ENCODE results near the gene LYRM1. TPM values are rescaled to one million over a fixed set of nuclear protein-coding genes. Genes with fewer than 3 reads are reported as not detected.
"Not testable (repeated sequence)": the region's sequence is repeated elsewhere in the genome, so short reads cannot be mapped to it uniquely, and the experiment has no call there.

Gene LYRM1
- total RNA-seq, 1 donor from 2014 or later: 30.5 TPM

DNA sequence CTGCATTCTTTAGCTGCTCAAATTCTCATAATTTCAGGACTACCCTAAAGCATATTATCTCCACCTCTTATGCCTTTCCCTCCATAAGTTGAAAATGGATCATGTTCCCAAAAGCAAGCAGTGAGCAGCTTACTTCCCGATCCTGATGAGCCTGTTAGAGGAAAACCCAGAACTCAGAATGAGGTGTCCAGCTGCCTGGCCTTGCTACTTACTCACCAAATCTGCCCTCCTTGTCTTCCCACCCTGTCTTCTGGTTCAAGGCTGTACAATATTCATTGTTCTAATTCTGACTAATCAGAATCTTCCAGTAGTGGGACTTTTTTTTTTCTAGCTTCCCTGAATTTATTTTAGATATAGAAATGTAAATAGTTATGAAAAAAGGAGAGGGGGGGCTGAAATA, 10.8 kb downstream of the LYRM1 start:
- Mint-ChIP-seq H3K36me3 (ENCODE audit: low read depth) (peaks cover 30% of the 10 kb centered on the region), H3K9me3 (no peaks in the 10 kb centered on the region), H3K27me3 (ENCODE audit: low read depth) (no peaks in the 10 kb centered on the region), H3K27ac (peak overlapping the region; percentile 95), H3K4me1 (ENCODE audit: low read depth) (peaks cover 53% of the 10 kb centered on the region), H3K4me3 (ENCODE audit: low read depth) (peak overlapping the region; percentile 17)
- no peak for DNase-seq (ENCODE audit: low spot score)
- intact Hi-C loops (cut with micrococcal nuclease): loop anchor here (1.0 to 5.0 kb wide), 6 partner anchors 11 to 104 kb away; partner anchors contain the start of genes DCUN1D3, ERI2, LYRM1 and REXO5

- Mint-ChIP-seq H3K27me3 (ENCODE audit: low read depth) (no peaks in the 10 kb centered on the region), H3K36me3 (ENCODE audit: low read depth) (peaks cover 46% of the 10 kb centered on the region), H3K4me1 (ENCODE audit: low read depth) (peaks cover 38% of the 10 kb centered on the region), H3K9me3 (peaks cover 3% of the 10 kb centered on the region), H3K4me3 (ENCODE audit: low read depth) (no peak overlapping the region), H3K27ac (no peak overlapping the region)
- no peak for DNase-seq (ENCODE audit: low spot score)
- intact Hi-C loops (cut with micrococcal nuclease): no loop called here
Observed at GRCh38 chr16:20916289-20916688, 15.7 kb downstream of the LYRM1 start.

DNA sequence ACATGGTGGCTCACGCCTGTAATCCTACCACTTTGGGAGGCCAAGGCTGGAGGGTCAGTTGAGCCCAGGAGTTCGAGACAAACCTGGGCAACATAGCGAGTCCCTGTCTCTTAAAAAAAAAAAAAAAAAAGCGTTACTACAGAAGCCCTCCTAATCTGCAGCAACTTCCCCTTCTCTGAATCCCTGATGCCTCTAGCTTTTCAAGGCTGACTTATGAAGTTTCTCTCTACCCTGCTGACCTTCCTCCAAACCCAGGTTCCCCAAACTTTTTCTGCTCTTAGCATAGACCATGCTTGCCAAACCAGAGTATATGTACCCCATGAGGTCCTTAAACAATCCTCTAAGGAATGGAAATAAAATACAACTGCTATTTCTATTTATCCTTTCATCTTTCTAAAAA, 16.4 kb downstream of the LYRM1 start:
- intact Hi-C loops (cut with micrococcal nuclease): no loop called here
- Mint-ChIP-seq H3K27ac (peak overlapping the region; percentile 20), H3K4me1 (ENCODE audit: low read depth) (peaks cover 32% of the 10 kb centered on the region), H3K27me3 (ENCODE audit: low read depth) (no peaks in the 10 kb centered on the region), H3K4me3 (ENCODE audit: low read depth) (no peak overlapping the region), H3K36me3 (ENCODE audit: low read depth) (peaks cover 46% of the 10 kb centered on the region), H3K9me3 (peaks cover 3% of the 10 kb centered on the region)
- no peak for DNase-seq (ENCODE audit: low spot score)

DNA sequence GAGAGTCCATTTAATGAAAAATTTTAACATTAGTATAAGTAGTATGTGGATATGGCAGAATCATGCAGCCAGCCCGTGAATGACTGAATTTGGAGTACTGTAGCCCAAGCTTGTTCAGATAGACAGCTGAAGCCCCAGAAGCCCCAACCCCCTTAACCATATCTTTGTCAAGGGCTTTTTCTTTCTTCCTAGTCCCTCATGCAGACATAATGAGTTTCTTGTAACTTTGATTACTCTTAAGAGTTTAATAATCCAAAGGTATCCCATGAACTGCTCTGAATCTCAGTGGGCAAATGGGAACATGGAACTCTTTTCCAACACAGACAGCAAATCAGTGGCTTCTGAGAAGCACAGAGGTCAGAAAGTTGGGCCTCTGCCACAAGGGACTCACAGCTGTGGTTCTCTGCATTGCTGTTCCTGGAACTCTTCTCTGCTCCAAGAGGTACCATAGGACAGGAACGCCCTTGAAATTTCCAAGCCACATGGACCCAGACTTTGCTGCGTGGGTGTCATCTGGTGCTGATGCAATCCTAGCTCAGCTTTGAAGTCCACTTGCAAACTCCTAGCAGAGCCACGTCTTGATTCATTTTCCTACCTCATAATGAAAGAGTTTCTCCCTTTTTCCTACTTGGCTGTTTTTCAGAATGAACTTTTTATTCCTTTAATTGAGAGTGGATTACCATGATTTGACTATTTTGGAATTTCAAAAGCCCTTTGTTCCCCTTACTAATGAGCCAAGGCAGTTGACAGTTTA, 18.1 kb downstream of the LYRM1 start:
- Mint-ChIP-seq H3K4me3 (ENCODE audit: low read depth) (no peak overlapping the region), H3K9me3 (peaks cover 3% of the 10 kb centered on the region), H3K27me3 (ENCODE audit: low read depth) (no peaks in the 10 kb centered on the region), H3K27ac (peak overlapping the region; percentile 43), H3K4me1 (ENCODE audit: low read depth) (peaks cover 30% of the 10 kb centered on the region), H3K36me3 (ENCODE audit: low read depth) (peaks cover 52% of the 10 kb centered on the region)
- intact Hi-C loops (cut with micrococcal nuclease): no loop called here
- DNase-seq (ENCODE audit: low spot score): no peak

GRCh38 chr16:20920091-20920490, 19.5 kb downstream of the LYRM1 start:
- DNase-seq (ENCODE audit: low spot score): no peak
- intact Hi-C loops (cut with micrococcal nuclease): no loop called here
- no peaks in the 10 kb centered on the region for H3K27me3 Mint-ChIP-seq (ENCODE audit: low read depth)

GRCh38 chr16:20920799-20921198, 20.2 kb downstream of the LYRM1 start:
- intact Hi-C loops (cut with micrococcal nuclease): no loop called here
- Mint-ChIP-seq H3K4me1 (ENCODE audit: low read depth) (peaks cover 26% of the 10 kb centered on the region), H3K27ac (no peak overlapping the region), H3K4me3 (ENCODE audit: low read depth) (no peak overlapping the region), H3K27me3 (ENCODE audit: low read depth) (no peaks in the 10 kb centered on the region), H3K36me3 (ENCODE audit: low read depth) (peaks cover 57% of the 10 kb centered on the region), H3K9me3 (peaks cover 3% of the 10 kb centered on the region)
- DNase-seq (ENCODE audit: low spot score): no peak

More at GRCh38 chr16:20920091-20920490, 19.5 kb downstream of the LYRM1 start:
- H3K4me3 Mint-ChIP-seq (ENCODE audit: low read depth): no peak overlapping the region
- peaks cover 57% of the 10 kb centered on the region for H3K36me3 Mint-ChIP-seq (ENCODE audit: low read depth)
- H3K27ac Mint-ChIP-seq: no peak overlapping the region
- H3K4me1 Mint-ChIP-seq (ENCODE audit: low read depth): peaks cover 30% of the 10 kb centered on the region
- peaks cover 3% of the 10 kb centered on the region for H3K9me3 Mint-ChIP-seq

DNA sequence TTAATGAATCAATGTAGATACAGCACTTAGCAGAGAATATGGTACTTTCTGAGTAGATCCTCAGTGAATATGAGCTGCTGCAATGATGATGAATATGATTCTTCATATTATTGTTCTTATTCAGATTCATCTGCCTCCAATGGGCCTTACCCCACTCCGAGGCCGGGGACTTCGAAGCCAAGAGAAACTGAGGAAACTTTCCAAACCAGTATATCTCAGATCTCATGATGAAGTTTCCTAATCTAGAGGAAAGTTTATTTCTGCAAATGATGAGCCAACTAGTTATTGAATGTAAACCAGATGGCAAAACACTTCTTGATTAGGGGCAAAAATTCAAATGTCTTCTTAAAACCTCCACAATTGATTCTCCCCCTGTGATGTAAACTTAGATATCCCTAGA, 23.3 kb downstream of the LYRM1 start:
- no peak overlapping the region for H3K4me3 Mint-ChIP-seq (ENCODE audit: low read depth)
- no peaks in the 10 kb centered on the region for H3K9me3 Mint-ChIP-seq
- intact Hi-C loops (cut with micrococcal nuclease): no loop called here
- peaks cover 42% of the 10 kb centered on the region for H3K36me3 Mint-ChIP-seq (ENCODE audit: low read depth)
- H3K27ac Mint-ChIP-seq: no peak overlapping the region
- no peak for DNase-seq (ENCODE audit: low spot score)
- no peaks in the 10 kb centered on the region for H3K27me3 Mint-ChIP-seq (ENCODE audit: low read depth)
- peaks cover 12% of the 10 kb centered on the region for H3K4me1 Mint-ChIP-seq (ENCODE audit: low read depth)

DNA sequence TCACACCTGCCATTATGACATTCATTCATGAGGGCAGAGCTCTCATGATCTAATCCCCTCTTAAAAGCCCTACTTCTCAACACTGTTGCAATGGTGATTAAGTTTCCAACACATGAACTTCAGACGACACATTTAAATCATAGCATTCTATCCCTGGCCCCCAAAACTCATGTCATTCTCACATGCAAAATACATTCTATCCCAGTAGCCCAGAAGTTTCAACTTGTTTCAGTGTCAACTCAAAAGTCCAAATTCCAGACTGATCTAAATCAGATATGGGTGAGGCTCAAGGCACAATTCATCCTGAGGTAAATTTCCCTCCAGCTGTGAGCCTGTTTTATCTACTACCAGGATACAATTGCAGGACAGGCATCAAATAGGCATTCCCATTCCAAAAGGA, 25.2 kb downstream of the LYRM1 start:
- no peak overlapping the region for H3K27ac Mint-ChIP-seq
- H3K4me3 Mint-ChIP-seq (ENCODE audit: low read depth): no peak overlapping the region
- no peak for DNase-seq (ENCODE audit: low spot score)
- H3K4me1 Mint-ChIP-seq (ENCODE audit: low read depth): no peaks in the 10 kb centered on the region
- peaks cover 26% of the 10 kb centered on the region for H3K36me3 Mint-ChIP-seq (ENCODE audit: low read depth)
- no peaks in the 10 kb centered on the region for H3K27me3 Mint-ChIP-seq (ENCODE audit: low read depth)
- intact Hi-C loops (cut with micrococcal nuclease): no loop called here
- no peaks in the 10 kb centered on the region for H3K9me3 Mint-ChIP-seq

DNA sequence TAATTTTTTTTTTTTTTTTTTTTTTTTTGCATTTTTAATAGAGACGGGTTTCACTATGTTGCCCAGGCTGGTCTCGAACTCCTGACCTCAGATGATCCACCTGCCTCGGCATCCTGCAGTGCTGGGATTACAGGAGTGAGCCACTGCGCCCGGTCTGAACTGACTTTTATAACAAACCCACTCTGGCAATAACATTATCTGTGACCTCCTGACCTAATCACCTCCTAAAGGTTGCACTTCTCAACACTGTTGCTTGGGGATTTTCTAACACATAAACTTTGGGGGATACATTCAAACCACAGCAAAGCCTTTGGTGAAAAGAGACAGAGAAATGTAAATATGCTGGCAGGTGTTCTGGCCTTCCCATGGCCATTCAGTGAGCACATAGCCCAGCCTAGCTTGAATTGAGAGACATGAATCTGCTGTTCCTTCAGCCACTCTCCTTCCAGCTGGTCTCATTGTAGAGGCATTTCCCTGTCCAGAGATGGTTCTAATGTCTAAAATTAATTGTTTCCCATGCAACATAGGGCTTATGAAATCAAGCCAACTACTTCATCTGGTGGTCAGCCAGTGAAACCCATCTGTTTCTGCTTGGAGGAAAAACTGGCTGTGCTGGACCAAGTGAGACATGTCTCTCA, 28.3 kb downstream of the LYRM1 start:
- H3K27ac Mint-ChIP-seq: no peak overlapping the region
- no peaks in the 10 kb centered on the region for H3K4me1 Mint-ChIP-seq (ENCODE audit: low read depth)
- no peaks in the 10 kb centered on the region for H3K27me3 Mint-ChIP-seq (ENCODE audit: low read depth)
- H3K36me3 Mint-ChIP-seq (ENCODE audit: low read depth): peaks cover 19% of the 10 kb centered on the region
- intact Hi-C loops (cut with micrococcal nuclease): no loop called here
- DNase-seq (ENCODE audit: low spot score): no peak
- no peaks in the 10 kb centered on the region for H3K9me3 Mint-ChIP-seq
- H3K4me3 Mint-ChIP-seq (ENCODE audit: low read depth): no peak overlapping the region

- H3K9me3 Mint-ChIP-seq; intact Hi-C loops (cut with micrococcal nuclease); H3K4me1 Mint-ChIP-seq (ENCODE audit: low read depth); H3K4me3 Mint-ChIP-seq (ENCODE audit: low read depth); H3K27ac Mint-ChIP-seq; DNase-seq (ENCODE audit: low spot score); H3K27me3 Mint-ChIP-seq (ENCODE audit: low read depth): not testable (repeated sequence)
- H3K36me3 Mint-ChIP-seq (ENCODE audit: low read depth): peaks cover 13% of the 10 kb centered on the region
Observed at GRCh38 chr16:20929676-20930364, 29.2 kb downstream of the LYRM1 start.

GRCh38 chr16:20930365-20930690, 29.8 kb downstream of the LYRM1 start:
- intact Hi-C loops (cut with micrococcal nuclease): no loop called here
- Mint-ChIP-seq H3K27me3 (ENCODE audit: low read depth) (no peaks in the 10 kb centered on the region), H3K4me3 (ENCODE audit: low read depth) (no peak overlapping the region), H3K4me1 (ENCODE audit: low read depth) (peaks cover 1% of the 10 kb centered on the region), H3K9me3 (no peaks in the 10 kb centered on the region), H3K27ac (no peak overlapping the region), H3K36me3 (ENCODE audit: low read depth) (peaks cover 11% of the 10 kb centered on the region)
- DNase-seq (ENCODE audit: low spot score): no peak

- intact Hi-C loops (cut with micrococcal nuclease): no loop called here
- no peaks in the 10 kb centered on the region for H3K9me3 Mint-ChIP-seq
Observed at GRCh38 chr16:20931066-20931600, 30.6 kb downstream of the LYRM1 start.

GRCh38 chr16:20933589-20933988, 33.0 kb downstream of the LYRM1 start:
- H3K9me3 Mint-ChIP-seq: no peaks in the 10 kb centered on the region
- no peaks in the 10 kb centered on the region for H3K27me3 Mint-ChIP-seq (ENCODE audit: low read depth)
- no peak overlapping the region for H3K4me3 Mint-ChIP-seq (ENCODE audit: low read depth)

More at GRCh38 chr16:20931066-20931600, 30.6 kb downstream of the LYRM1 start:
- Mint-ChIP-seq H3K4me1 (ENCODE audit: low read depth) (peaks cover 1% of the 10 kb centered on the region), H3K27me3 (ENCODE audit: low read depth) (no peaks in the 10 kb centered on the region), H3K4me3 (ENCODE audit: low read depth) (no peak overlapping the region), H3K36me3 (ENCODE audit: low read depth) (peaks cover 4% of the 10 kb centered on the region), H3K27ac (no peak overlapping the region)
- DNase-seq (ENCODE audit: low spot score): no peak

More at GRCh38 chr16:20933589-20933988, 33.0 kb downstream of the LYRM1 start:
- Mint-ChIP-seq H3K36me3 (ENCODE audit: low read depth) (no peaks in the 10 kb centered on the region), H3K4me1 (ENCODE audit: low read depth) (peaks cover 9% of the 10 kb centered on the region), H3K27ac (no peak overlapping the region)
- DNase-seq (ENCODE audit: low spot score): no peak
- intact Hi-C loops (cut with micrococcal nuclease): no loop called here

Measured in activated T-helper 2 cell treated with anti-CD3 and anti-CD28 coated beads, Interferon-gamma antibody, Interleukin-2, Interleukin-4, amounts not matched to agents 10 μg/mL and 5 μg/mL and 100 μg/mL, durations not matched to agents 14 hours and 24 hours and 36 hours (primary cell).